Spleen (tissue), 11 donors: ENCODE measurements around the gene ACTR1B. TPM values are rescaled to one million over a fixed set of nuclear protein-coding genes. Genes with fewer than 3 reads are reported as not detected.
"Not testable (repeated sequence)": the region's sequence is repeated elsewhere in the genome, so short reads cannot be mapped to it uniquely, and the experiment has no call there.

Source experiments
- DNase-seq: peaks from one replicate; pipeline ENCODE4 v3.0.0-alpha.2; 2020
- H3K27ac ChIP-seq, 8 donors: fragments of 200-600 bp; sonication (generic) in 7 of 8; 1 replicate in 4 of 8; 2 replicates in 4 of 8; pipeline versions ENCODE4 v1.5.0 to v1.8.0; 2016 to 2021; ENCODE audit warnings: inconsistent platforms in 4 of 8, mild to moderate bottlenecking in 4 of 8, moderate library complexity in 1 of 8
- H3K27me3 ChIP-seq, 7 donors: fragments of 200-600 bp; sonication (generic) in 6 of 7; replicated peaks in 1 of 7; 1 replicate in 4 of 7; 2 replicates in 3 of 7; pipeline versions ENCODE4 v1.5.0 to v1.8.0; 2016 to 2021; ENCODE audit warnings: inconsistent platforms in 3 of 7, mild to moderate bottlenecking in 1 of 7
- H3K36me3 ChIP-seq, 6 donors: fragments of 200-600 bp; sonication (generic) in 5 of 6; 1 replicate in 4 of 6; 2 replicates in 2 of 6; pipeline versions ENCODE4 v1.5.0 to v1.8.0; 2016 to 2021; ENCODE audit warnings: inconsistent platforms in 2 of 6
- H3K4me1 ChIP-seq, 6 donors: fragments of 200-600 bp; sonication (generic) in 5 of 6; 1 replicate in 3 of 6; 2 replicates in 3 of 6; pipeline versions ENCODE4 v1.5.0 to v1.8.0; 2016 to 2021; ENCODE audit warnings: inconsistent platforms in 3 of 6
- H3K4me3 ChIP-seq, 8 donors: fragments of 200-600 bp; sonication (generic) in 7 of 8; 1 replicate in 4 of 8; 2 replicates in 4 of 8; pipeline versions ENCODE4 v1.5.0 to v1.8.0; 2016 to 2021; ENCODE audit warnings: inconsistent platforms in 4 of 8, mild to moderate bottlenecking in 4 of 8, moderate library complexity in 2 of 8
- H3K9me3 ChIP-seq, 8 donors: fragments of 200-600 bp; sonication (generic) in 7 of 8; 1 replicate in 4 of 8; 2 replicates in 4 of 8; pipeline versions ENCODE4 v1.5.0 to v1.8.0; 2016 to 2021; ENCODE audit warnings: inconsistent platforms in 4 of 8
- POLR2A ChIP-seq, 3 donors: fragments of 450-650 bp; IDR thresholded peaks; one replicate each; pipeline ENCODE4 v1.5.1; 2017; ENCODE audit warnings: antibody characterized with exemption in 3 of 3, mild to moderate bottlenecking in 1 of 3
- POLR2AphosphoS5 ChIP-seq, 3 donors: sonication (generic); formaldehyde crosslinking; IDR thresholded peaks; one replicate each; pipeline ENCODE4 v1.5.1; 2017; ENCODE audit warnings: antibody characterized with exemption in 3 of 3
- WGBS, 5 donors: extraction: QIAGEN DNeasy Blood & Tissue Kit in 3 of 5; methylation state at CpG; one replicate each; pipeline versions ENCODE4 v1.1.5 to v1.1.7; 2013 to 2018; 5-methylcytosine and 5-hydroxymethylcytosine counted together
- intact Hi-C: fragments of 100-400 bp; cut with DNase I; formaldehyde crosslinking; loops from one replicate; pipeline ENCODE4 v1.15.0; 2023; ENCODE audit warnings: low total_unique reads
- polyA plus RNA-seq, 3 donors: library from polyadenylated mRNA; stranded (reverse); fragments of 200-250 nt; gene quantifications; one replicate each; pipeline ENCODE4 v1.2.1, GENCODE V29; 2013
- total RNA-seq, 7 donors: library from RNA; depleted of rRNA in 3 of 7; stranded (reverse); fragments of >200 nt in 3 of 7; fragmentation: NEBNext Ultra II Directional in 4 of 7; extraction: Animal tissue kit (Norgen Biotek cat#: 25700) in 4 of 7; gene quantifications; one replicate each; pipeline versions ENCODE4 v1.1.0 to v1.2.1, GENCODE V29; 2016 to 2021
- TF ChIP-seq, protein P1 (sequence below), 11 experiments: fragments of 200-600 bp in 7 of 11; fragments of 450-650 bp in 4 of 11; sonication (generic) in 4 of 11; IDR thresholded peaks in 8 of 11; conservative IDR thresholded peaks in 3 of 11; 1 replicate in 7 of 11; 2 replicates in 4 of 11; pipeline versions ENCODE4 v1.4.0 to v1.8.0; 2016 to 2021; ENCODE audit warnings: antibody characterized with exemption in 11 of 11, inconsistent platforms in 4 of 11, mild to moderate bottlenecking in 1 of 11
- donor health status: healthy with polysubstance abuse.
- donor health status: DM: no; HTN: no; CAD: no; lungs with moderate emphysema.
- donor health status: DM: no; HTN: no; CAD: no.
- donor health status: Bipolar disorder and iron deficiency.
- donor health status: healthy.
- donor health status: DM: no; HTN: no; CAD: no.
- donor health status: DM: yes; HTN: yes; CAD: no.

The ACTR1B gene
- total and polyA plus RNA-seq, 10 donors = 59.7 to 101 (median 77.1) TPM

DNA sequence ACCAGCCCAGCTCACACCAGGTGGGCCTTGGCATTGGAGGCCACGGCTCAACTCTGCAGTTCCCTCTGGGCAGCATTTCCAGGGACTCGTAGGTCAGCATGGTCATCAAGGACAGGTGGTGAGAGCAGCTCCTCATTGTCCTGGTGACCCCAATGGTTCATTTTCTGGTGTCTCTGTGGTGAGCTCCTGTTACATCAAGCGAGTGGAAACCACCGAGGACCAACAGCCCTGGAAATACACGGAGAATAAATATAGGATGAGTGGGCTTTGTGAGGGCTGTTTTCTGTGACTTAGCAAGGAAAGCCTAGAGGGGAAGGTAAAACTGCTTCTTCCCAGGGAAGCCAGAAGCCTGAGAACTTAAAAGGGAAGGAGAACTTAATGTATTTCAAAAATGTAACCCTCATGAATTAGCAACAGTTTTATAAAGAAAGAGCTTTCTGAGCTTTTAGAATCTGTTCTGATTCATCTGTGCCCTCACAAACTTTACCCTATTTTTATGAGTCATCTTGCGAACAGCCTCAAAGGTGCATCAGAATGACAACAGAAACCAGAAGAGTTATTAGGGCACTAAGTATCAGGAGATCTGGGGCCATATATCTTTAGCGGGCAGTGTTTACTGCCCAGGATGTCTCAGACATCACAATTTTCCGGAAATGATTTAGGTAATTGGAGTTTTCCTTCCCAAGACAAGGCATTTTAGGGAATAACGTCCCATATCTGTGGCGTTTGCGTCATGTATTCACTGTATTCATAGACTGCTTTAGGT, 24.4 kb upstream of the ACTR1B start:
- H3K9me3 ChIP-seq = no peaks in the 10 kb centered on the region
- TF ChIP-seq POLR2A (IDR thresholded peaks at IDR 0.05) (no peak), POLR2AphosphoS5 (IDR thresholded peaks at IDR 0.05) (no peak)
- TF ChIP-seq, protein P1, sequence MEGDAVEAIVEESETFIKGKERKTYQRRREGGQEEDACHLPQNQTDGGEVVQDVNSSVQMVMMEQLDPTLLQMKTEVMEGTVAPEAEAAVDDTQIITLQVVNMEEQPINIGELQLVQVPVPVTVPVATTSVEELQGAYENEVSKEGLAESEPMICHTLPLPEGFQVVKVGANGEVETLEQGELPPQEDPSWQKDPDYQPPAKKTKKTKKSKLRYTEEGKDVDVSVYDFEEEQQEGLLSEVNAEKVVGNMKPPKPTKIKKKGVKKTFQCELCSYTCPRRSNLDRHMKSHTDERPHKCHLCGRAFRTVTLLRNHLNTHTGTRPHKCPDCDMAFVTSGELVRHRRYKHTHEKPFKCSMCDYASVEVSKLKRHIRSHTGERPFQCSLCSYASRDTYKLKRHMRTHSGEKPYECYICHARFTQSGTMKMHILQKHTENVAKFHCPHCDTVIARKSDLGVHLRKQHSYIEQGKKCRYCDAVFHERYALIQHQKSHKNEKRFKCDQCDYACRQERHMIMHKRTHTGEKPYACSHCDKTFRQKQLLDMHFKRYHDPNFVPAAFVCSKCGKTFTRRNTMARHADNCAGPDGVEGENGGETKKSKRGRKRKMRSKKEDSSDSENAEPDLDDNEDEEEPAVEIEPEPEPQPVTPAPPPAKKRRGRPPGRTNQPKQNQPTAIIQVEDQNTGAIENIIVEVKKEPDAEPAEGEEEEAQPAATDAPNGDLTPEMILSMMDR (IDR thresholded peaks at IDR 0.05 in 8 of 11, conservative IDR thresholded peaks at IDR 0.05 in 3 of 11) = no peak
- no peaks in the 10 kb centered on the region for H3K27me3 ChIP-seq
- 75 to 92% (median 84%) methylated on average over 9 to 11 of the region's 11 CpGs for WGBS, 5 donors
- no peak for DNase-seq
- intact Hi-C loops = no loop called here
- no peak overlapping the region for H3K27ac ChIP-seq
- H3K4me1 ChIP-seq = no peaks in the 10 kb centered on the region
- no peaks in the 10 kb centered on the region for H3K36me3 ChIP-seq
- H3K4me3 ChIP-seq = no peak overlapping the region

DNA sequence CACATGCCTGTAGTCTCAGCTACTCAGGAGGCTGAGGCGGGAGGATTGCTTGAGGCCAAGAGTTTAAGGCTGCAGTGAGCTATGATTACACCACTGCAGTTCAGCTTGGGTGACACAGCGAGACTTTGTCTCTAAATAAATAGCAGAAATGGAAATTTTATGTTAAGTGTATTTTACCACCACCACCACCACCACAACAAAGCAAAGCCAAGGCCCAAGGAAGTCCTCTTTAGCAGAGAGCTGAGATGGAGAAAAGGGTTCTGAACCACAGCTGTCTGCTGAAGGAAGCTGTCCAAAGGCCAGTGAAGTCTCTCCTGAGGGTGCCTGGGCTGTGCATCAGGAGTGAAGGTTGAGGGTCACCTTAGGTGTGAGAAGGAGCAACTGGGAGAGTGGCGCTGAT, 23.4 kb upstream of the ACTR1B start:
- DNase-seq, H3K4me1 ChIP-seq, H3K27ac ChIP-seq, H3K9me3 ChIP-seq, intact Hi-C loops, H3K36me3 ChIP-seq, H3K4me3 ChIP-seq, H3K27me3 ChIP-seq: not testable (repeated sequence)
- 67 to 90% (median 83%) methylated on average over 2 of the region's 3 CpGs for WGBS, 5 donors

DNA sequence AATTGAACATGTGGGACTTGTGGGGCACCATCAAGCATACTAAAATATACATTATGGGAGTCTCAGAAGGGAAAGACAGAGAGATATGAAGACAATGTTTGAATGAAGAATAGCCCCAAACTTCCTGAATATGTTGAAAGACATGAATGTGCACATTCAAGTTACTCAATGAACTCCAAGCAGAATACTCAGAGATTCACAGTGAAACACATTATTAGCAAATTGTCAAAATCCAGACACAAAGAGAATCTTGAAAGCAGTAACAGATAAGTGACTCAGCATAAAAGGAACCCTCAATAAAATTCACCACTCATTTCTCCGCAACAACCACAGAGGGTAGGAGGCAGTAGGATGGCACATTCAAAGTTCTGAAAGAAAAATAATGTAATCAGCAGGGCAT, 14.5 kb upstream of the ACTR1B start:
- intact Hi-C loops = no loop called here
- no peak overlapping the region for H3K27ac ChIP-seq
- H3K9me3 ChIP-seq = peaks cover 0 to 3% (median 0%) of the 10 kb centered on the region in 8 donors
- no peaks in the 10 kb centered on the region for H3K36me3 ChIP-seq
- H3K4me1 ChIP-seq = no peaks in the 10 kb centered on the region
- TF ChIP-seq POLR2A (IDR thresholded peaks at IDR 0.05) (no peak), POLR2AphosphoS5 (IDR thresholded peaks at IDR 0.05) (no peak)
- TF ChIP-seq, protein P1 (IDR thresholded peaks at IDR 0.05 in 8 of 11, conservative IDR thresholded peaks at IDR 0.05 in 3 of 11) = no peak
- 67 to 95% (median 76%) methylated on average over 1 of the region's 1 CpG for WGBS, 5 donors
- H3K27me3 ChIP-seq = no peaks in the 10 kb centered on the region
- H3K4me3 ChIP-seq = no peak overlapping the region
- no peak for DNase-seq

DNA sequence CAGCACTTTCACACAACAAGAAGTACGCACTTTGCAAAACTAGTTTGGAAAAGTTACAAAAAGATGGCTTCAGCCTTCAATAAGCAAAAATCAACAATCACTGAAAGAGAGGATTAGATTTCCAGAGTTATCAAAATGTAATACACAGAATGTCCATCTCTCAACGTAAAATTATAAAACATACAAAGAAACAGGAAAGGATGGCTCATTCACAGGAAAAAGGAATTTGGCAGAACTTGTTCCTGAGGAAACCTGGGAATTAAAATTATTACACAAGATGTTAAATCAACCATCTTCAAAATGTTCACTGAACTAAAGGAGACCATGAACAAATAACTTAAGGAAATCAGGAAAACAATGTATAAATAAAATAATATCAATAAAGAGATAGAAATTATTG, 13.6 kb upstream of the ACTR1B start:
- H3K36me3 ChIP-seq = no peaks in the 10 kb centered on the region
- no peak for DNase-seq
- intact Hi-C loops = no loop called here
- TF ChIP-seq, protein P1 (IDR thresholded peaks at IDR 0.05 in 8 of 11, conservative IDR thresholded peaks at IDR 0.05 in 3 of 11) = no peak
- TF ChIP-seq POLR2A (IDR thresholded peaks at IDR 0.05) (no peak), POLR2AphosphoS5 (IDR thresholded peaks at IDR 0.05) (no peak)
- 66 to 84% (median 77%) methylated on average over 2 of the region's 2 CpGs for WGBS, 5 donors
- no peak overlapping the region for H3K27ac ChIP-seq
- H3K27me3 ChIP-seq = no peaks in the 10 kb centered on the region
- no peaks in the 10 kb centered on the region for H3K4me1 ChIP-seq
- no peak overlapping the region for H3K4me3 ChIP-seq
- H3K9me3 ChIP-seq = peaks cover 0 to 3% (median 0%) of the 10 kb centered on the region in 8 donors
